Stimulated activated CD8-positive, alpha-beta memory T cell treated with anti-CD3 and anti-CD28 coated beads, Interleukin-4, amount 100 ng/mL, for 48 hours (primary cell): Measurements from ENCODE around the gene PRIMA1.

Source experiments
- DNase-seq: peaks from one replicate; pipeline ENCODE4 v3.0.0-alpha.2; 2020

The PRIMA1 gene

GRCh38 chr14:93794756-93795155 lies 6.5 kb upstream of the PRIMA1 start:
- DNase-seq, result no peak

GRCh38 chr14:93793555-93794324 lies 5.5 kb upstream of the PRIMA1 start:
- DNase-seq, result no peak

DNA sequence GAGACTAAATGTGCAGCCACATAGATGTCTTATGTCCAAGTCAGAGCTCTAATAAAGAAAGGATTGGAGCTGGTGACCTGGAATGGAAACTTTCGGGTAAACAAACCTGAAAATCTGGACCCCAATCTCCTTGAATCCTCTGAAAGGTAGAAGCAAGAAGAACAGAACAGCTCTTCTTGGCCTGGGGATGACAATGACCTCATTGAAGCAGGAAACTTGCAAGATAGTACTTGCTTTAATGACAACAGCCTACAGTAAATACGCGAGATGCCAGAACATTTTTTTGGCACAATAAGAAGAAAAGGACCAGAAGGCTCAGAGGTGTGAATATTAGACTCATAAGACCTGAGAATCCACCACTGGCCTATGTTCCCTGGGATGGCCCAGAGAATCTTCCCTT lies 4.1 kb upstream of the PRIMA1 start:
- DNase-seq, result no peak

GRCh38 chr14:93790966-93791365 lies 2.7 kb upstream of the PRIMA1 start:
- DNase-seq, result no peak

- no peak for DNase-seq
Measured at GRCh38 chr14:93789228-93790130, 1.2 kb upstream of the PRIMA1 start.

- no peak for DNase-seq
Measured at GRCh38 chr14:93788543-93789227, 400 bp upstream of the PRIMA1 start.

- no peak for DNase-seq
Measured at GRCh38 chr14:93787465-93788292, 606 bp downstream of the PRIMA1 start.

- no peak for DNase-seq
Measured at GRCh38 chr14:93785423-93785822, 2.9 kb downstream of the PRIMA1 start.

- DNase-seq, result no peak
Measured at GRCh38 chr14:93784878-93785277, 3.4 kb downstream of the PRIMA1 start.

- DNase-seq, result no peak
Measured at GRCh38 chr14:93780813-93781400, 7.4 kb downstream of the PRIMA1 start.

GRCh38 chr14:93778856-93779629 lies 9.2 kb downstream of the PRIMA1 start:
- DNase-seq, result no peak

- no peak for DNase-seq
Measured at GRCh38 chr14:93778453-93778852, 9.8 kb downstream of the PRIMA1 start.

GRCh38 chr14:93775744-93776143 lies 12.5 kb downstream of the PRIMA1 start:
- DNase-seq, result no peak

GRCh38 chr14:93775158-93775557 lies 13.1 kb downstream of the PRIMA1 start:
- DNase-seq, result no peak

DNA sequence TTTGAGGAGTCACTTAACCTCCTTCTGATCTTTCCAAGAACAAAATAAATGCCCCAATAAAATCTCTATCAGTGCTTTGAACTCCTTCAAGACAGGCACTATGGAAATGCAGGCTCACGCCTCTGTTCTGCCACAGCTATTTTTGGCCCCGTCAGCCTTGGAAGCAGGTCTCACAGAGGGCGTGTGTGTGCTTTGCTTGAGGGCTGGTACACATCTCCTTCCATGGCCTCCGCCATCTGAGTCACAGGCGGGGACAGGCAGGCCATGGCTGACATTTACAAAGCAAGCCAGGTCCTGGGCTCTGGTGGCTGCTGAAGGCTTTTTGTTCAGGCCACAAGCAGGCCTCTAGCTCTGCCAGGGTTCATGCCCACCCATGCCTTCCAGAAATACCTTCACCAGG lies 16.0 kb downstream of the PRIMA1 start:
- no peak for DNase-seq

- no peak for DNase-seq
Measured at GRCh38 chr14:93765970-93766369, 22.3 kb downstream of the PRIMA1 start.

GRCh38 chr14:93765155-93765554 lies 23.1 kb downstream of the PRIMA1 start:
- DNase-seq, result no peak

GRCh38 chr14:93764211-93764659 lies 24.1 kb downstream of the PRIMA1 start:
- DNase-seq, result no peak

GRCh38 chr14:93759719-93760307 lies 28.5 kb downstream of the PRIMA1 start:
- DNase-seq, result no peak

- DNase-seq, result no peak
Measured at GRCh38 chr14:93757206-93757605, 31.1 kb downstream of the PRIMA1 start.

DNA sequence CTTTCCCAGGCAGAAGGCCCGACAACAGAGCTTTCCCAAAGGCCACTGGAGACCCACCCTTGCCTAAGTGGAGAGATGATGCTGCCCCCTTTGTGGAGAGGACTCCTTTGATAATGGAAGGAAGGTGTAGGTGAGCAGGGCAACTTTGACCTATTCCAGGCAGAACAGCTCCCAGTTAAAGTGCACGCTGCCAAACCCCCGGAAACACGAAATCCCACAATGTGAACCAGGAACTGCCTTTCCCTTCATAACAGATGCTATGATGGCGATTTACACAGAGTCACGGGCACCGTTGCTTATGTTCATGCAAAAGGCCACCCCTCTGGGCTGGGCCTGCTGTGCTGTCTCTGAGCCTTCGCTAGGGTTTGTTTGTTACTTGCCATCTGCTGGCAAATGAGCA lies 34.6 kb downstream of the PRIMA1 start:
- DNase-seq, result no peak
